Transverse colon (tissue), 3 donors: ENCODE measurements around the gene VPS51.

Experiments used
- CTCF ChIP-seq, 5 experiments: fragments of 200-600 bp in 3 of 5; fragments of 450-650 bp in 2 of 5; sonication (generic) in 3 of 5; IDR thresholded peaks; 1 replicate in 2 of 5; 2 replicates in 3 of 5; pipeline ENCODE4 v1.5.1; 2016 to 2017; ENCODE audit warnings: antibody characterized with exemption in 5 of 5, inconsistent platforms in 3 of 5, mild to moderate bottlenecking in 2 of 5, moderate library complexity in 1 of 5
- POLR2A ChIP-seq: fragments of 450-650 bp; IDR thresholded peaks from one replicate; pipeline ENCODE4 v1.6.1; 2016; ENCODE audit warnings: antibody characterized with exemption, mild to moderate bottlenecking, moderate library complexity

GRCh38 chr11:65129649-65130441 lies 33.8 kb downstream of the VPS51 start:
- TF ChIP-seq POLR2A (no peak), CTCF (IDR thresholded peaks at IDR 0.05) (no peak)
